GM19043 (cell line): Measurements from ENCODE around the gene PARVB.

Experiments used
- ATAC-seq: cut with Tn5 transposase; IDR thresholded peaks from one replicate; pipeline ENCODE4 v1.9.1; 2021; ENCODE audit warnings: low read depth; ENCODE audit not compliant: unreplicated experiment

Gene PARVB

DNA sequence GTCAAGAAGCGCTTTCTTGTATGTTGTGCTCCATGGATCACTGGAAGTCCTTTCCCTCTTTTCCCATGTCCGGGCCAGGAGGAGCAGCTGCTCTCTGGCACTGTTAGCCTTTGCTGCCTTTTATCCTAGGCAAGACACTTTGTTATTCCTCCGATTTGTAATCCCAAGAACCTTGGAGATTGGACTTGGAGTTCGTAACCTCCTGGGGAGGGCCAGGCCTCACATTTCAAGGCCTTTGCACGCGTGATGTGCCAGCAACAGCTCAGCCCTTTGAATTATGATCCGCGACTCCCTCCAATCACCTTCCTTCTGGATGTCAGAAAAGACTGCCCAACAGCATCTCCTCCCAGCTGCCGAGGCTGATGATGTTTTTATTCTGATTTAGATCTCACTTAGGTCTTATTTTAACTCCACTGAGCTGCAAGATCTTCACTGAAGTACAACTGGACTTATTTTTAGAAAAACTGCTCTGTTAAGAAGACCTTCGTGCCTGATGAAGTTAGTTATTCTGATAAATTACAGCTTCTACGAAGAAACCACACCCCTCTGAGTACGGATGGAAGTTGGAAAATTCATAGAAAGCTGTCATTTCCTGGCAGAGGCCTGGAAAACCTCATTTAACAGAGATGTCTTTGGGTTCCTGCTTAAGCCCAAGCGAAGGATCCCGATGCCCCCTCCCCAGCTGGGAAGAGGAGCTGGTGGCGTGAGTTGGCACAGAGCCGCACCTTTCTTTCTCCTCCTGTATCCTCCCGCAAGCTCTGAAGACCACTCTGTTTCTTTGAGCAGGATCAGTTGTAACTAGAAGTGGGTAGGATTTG lies 62.4 kb downstream of the PARVB start:
- no peak for ATAC-seq

DNA sequence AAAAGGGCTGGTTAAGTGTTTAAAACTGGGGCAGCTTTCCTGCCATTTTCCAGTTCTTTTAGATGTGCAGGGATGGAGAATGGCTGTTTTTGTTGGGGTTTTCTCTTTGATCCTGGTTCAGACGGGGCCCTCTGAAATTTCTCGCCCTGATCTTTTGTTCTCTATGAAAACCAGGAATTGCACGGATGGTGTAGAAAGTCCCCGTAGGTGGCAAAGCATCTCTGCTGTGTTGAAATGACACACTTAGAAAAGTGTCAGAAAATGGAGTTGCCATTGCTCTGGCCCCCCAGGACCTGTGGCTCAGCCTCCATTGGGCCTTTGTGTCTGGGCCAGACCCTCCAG lies 63.0 kb downstream of the PARVB start:
- no peak for ATAC-seq

DNA sequence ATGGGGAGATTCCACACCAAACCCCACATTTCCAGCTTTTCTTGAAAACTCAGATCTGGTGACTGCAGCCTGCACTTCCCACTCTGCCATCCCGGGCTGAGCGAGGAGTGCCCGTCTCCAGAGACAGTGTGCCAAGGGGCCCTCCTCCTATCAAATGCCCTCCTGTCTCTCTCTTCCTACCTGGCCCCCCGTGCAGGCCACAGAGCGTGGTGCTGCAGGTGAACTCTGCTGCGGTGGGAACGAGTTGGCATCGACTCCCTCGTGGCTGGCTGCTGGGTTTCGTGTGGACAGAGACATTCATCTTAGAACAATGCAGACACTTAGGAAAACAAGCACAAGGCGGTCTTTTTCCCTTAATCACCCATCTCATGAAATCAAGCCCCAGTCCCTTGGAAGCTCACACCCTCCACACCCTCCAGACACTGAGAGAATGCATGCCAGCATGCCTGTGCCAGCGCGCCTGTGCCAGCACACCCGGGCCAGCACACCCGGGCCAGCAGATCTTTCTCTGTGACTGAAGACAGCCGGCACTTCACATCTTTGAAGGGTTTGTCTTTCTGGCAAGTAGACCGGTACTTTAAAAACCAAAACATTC lies 65.0 kb downstream of the PARVB start:
- no peak for ATAC-seq

DNA sequence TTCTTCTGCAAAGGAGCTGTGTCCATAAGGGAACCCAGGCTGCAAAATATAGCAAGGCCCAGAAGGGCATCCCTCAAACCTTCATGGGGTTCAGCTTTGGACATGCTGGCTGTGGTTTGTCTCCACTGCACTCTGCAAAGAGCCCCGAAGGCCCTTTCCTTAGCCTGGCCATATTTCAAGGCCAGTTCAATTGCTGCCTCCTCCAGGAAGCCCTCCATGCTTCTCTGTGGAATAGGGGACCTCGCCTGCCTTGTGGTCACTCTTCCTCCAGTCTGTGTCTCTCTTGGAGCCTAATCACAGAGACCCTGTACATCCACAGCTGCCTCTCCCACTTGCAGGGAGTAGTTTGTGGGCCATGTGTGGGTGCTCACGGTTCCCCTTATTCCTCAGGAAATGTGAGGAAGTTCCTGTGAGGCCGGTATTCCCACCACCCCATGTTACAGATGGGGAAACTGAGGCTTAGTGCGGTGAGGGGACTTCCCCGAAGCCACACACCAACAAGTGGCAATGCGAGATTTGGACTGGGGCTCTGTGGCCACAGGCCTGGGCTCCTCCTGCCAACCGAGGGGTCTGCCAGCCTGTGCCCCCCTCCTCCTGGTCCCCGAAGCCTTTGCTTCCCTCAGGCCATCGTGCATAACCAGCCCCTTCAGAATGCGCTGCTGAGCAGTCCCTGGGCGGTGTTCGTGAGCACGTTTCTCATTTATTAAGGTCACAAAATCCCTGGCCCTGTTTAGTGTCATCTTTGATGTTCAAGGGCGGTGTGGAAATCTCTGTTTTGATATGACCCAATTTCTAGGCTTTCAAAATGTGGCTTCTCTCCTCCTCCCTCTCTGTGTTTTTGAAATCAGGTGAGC lies 65.8 kb downstream of the PARVB start:
- ATAC-seq: no peak

DNA sequence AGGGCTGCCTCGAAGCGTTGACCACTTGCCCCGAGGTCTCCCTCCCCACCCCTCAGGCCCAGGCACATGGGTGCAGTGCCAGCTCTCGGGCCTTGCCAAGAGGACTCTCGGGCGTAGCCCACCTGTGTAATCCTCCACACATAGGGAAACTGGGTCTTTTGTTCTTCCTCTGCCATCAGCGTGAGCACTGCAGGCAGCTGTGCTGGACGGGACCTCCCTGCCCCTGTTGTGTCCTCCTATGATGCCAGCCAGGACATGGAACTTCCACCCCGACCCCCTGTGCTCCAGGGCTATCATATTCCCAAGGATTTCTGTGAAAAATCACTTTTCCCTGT lies 66.4 kb downstream of the PARVB start:
- no peak for ATAC-seq

DNA sequence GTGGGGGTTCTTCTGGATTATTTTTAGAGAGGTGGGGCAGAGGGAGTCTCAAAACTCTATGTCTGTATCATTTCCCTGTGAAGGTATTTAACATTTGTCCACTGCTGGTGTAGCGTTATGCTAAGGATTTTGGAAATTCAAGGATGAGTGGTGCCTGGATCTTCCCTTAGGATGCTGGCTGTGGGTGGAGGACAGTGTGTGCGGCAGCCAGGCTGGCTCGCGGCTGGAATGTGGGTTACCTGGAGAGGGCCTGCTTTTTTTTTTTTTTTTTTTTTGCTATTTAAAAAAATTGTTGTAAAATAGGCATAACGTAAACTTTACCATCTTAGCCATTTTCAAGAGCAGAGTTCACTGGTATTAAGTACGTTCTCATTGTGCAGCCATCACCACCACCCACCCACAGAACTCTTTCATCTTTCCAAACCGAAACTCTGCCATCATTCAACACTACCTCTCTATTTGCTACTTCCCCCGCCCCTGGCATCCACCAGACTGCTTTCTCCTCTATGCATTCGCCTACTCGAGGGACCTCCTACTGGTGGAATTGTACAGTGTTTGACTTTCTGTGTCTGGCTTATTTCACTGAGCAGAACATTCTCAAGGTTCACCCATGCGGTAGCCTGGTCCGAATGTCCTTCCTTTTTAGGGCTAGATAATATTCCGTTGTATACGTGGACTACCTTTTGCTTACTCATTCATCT lies 67.1 kb downstream of the PARVB start:
- no peak for ATAC-seq

DNA sequence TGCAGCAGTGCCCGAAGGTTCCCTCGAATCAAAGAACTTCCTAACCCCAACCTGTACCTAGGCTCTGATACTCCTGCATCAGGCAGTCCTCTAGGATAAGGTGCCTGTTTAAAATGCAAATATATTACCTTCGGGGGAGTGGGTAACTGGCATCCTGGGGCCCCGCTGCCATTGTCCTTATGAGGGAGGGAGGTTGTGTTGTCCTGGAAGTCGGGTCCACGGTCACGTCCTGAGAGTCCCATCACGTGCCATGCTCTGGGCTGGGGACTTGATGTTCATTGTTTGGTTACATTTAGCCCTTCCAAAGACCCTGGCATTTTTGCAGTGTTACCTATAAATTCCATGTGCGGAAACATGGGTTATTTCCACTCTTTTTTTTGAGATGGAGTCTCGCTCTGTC lies 67.6 kb downstream of the PARVB start:
- ATAC-seq: no peak

DNA sequence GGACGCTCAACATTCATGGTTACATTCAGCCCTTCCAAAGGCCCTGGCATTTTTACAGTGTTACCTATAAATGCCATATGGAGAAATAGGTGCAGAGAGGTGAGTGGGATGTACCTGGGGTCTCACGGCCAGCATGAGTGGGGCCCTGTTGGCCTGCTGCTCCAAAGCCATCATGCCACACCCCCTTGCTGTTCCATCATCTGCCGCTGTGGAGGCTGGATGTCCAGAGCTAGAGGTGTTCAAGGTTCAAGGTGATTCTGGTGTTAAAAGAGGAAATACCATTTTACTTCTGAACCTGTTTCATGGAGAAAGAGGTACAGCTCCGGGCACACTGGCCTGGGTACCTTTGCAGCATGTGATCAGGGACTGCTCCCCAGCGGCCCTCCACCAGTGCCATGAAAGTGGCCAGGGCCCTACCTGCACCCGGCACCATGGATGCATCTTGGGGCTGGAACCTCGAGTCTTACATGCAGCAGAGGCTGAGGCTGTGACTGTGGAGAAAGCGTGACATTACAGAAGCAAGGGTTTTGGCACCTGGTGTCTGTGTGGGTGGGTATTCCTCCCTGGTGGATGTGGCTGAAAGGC lies 68.6 kb downstream of the PARVB start:
- ATAC-seq: no peak

DNA sequence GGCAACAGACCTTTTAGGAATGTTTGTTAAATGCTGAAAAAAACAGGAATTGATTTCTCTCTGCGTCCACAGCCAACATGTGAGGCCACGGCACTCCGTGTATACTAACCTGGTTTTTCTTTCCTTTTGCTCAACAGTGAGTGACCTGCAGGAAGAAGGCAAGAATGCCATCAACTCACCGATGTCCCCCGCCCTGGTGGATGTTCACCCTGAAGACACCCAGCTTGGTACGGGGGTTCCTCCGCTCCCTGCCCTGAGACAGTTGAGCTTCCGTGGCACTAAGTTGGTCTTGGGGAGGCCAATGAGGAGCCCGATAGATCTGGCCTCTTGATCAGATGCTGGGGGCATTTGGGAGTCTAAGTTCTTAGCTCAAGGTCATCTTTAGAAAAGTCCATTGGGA lies 69.7 kb downstream of the PARVB start:
- ATAC-seq: no peak

DNA sequence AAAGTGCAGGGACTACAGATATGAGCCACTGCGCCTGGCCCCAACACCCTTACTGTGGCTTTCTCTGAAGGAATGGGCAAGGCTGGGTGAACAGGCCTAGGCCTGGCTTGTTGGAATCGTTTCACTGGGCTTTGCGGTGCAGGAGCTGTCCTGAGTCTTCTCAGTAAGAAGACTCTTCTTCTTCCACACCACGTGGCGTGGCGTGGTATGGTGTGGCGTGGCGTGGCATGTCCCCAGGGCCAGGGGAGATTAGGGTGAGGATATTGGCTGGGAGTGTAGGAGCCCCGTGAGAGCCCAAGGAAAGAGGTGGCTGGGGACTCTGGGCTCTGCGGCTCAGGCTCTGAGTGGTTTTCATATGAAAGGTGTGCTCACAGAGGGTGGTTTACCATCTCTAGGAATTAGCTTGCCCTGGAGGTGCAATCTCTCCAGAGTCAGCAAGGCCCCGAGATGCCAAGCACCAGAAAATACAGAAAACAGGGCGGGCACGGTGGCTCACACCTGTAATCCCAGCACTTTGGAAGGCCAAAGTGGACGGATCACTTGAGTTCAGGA lies 70.7 kb downstream of the PARVB start:
- ATAC-seq: no peak

DNA sequence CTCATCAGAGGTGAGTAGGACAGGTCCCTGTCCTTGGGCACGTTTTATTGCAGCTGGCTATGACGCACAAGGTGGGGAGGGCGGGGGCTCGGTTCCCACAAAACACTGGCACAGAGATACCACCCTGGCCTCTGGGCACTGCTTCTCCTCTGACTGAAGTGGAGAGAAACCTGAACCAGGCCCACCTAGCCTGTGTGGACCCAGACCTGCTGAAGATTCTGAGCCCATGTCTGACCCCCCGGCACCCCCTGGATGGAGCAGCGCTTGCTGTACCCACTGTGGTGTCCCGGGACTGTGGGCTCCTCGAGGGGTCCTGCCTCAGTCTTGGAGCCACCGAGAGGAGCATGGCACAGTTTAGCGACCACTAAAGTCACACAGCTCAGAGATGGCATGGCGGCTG lies 72.6 kb downstream of the PARVB start:
- no peak for ATAC-seq

DNA sequence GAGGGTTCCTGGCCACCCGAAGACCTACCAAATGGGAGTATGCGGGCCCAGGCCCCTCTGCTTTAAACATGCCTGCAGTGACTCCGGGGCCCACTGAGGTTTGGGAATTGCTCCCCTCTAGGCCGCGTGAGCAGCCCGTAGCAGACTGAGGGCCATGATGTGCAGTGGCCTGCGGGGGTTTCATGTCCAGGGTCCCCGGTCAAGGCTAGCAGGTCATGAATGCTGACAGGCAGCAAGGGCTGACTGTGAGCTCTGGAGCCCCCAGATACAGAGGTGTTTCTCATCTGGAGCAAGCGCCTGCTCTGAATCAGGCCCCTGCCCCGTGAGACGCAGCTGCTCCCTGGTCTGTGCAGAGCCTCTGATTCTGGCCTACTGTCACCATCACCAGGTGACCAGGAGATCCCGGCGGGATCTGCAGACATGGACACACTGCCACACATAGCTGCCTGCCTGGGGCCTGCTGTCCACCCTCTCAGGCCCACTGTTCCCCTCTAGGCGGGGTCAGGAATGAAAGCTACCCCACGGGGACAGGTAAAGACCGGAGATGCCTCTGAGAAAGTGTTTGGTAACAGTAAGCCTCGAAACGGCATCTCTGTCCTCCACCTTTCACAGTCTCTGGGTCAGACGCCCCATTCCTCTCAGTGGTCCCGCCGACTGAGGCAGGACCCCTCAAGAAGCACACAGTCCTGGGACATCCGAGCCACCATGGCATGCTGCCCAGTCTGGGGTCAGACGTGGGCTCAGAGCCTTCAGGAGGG lies 73.3 kb downstream of the PARVB start:
- no peak for ATAC-seq

DNA sequence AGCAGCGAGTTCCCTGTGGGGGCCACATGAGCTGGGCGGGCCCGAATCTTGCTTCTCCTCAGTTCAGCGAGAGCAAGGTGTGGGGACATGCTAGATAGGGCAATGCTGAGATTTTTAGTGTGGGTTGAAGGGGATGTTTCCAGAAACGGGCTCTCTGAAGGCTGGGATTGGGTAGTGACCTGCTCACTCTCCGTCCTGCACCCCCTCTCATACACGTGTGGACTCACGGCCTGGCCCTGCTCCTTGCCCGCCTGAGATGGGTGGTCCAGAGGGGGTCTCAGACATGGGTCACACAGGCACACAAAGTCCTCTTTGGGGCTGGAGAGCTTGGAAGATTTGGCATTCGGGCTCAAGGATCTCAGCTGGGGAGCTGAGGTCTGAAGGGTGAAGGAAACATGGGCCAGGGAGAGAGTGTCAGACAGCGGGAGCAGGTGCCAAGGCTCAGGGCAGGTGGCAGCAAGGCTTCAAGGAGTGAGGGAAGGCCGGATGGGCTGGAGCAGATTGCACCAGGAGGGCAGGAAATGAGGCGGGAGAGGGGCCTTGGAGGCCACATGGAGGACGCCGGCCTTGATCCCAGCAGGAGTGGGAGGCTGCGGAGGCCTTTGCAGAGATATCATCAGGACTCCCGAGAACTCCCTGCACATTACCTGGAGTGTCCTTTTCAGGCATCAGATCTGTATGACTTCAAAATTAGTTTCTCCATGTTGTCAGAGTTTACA lies 74.1 kb downstream of the PARVB start:
- no peak for ATAC-seq

DNA sequence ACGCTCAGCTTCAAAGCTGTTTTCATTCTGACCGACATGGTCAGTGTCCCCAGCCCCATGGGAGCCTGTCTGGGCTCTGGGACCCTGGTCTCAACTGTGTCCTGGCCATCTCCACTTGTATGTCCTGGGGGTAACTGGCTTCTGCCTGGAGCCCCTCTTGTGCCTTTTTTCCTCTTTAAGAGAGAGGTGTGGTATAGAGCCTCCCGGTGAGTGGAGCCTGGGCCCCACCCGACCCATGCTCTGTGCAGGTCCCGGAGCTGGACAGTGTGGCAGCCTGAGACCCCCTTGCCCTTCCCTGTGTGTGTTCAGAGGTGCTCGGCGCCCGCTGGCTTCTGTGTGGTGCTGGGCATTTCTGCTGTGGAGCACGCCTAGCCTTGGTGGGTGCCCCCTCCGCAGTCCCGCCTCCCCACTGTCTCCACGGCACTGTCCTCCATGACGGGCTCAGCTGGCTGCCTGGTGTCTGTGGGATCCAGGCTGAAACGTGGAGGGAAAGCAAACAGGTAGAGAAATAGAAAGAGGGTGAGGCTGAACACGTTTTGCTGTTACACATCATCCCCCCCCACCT lies 74.9 kb downstream of the PARVB start:
- ATAC-seq: no peak

DNA sequence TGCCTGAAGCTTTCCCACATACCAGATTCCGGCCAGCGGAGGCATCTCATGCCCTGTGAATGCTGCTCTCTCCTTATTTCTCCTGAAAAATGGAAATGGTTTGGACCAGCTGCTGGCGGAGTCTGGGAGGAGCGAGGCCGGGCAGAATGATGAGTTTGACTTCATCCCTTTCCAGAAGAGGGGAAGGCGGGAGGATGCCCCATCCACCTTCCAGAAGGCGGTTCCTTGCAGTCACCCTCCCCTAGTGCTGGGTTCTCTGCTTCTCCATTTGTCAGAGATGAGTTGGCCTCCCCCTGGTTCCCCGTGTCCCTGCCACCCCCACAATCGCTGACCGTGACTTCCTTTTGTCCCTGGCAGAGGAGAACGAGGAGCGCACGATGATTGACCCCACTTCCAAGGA lies 75.6 kb downstream of the PARVB start:
- no peak for ATAC-seq

DNA sequence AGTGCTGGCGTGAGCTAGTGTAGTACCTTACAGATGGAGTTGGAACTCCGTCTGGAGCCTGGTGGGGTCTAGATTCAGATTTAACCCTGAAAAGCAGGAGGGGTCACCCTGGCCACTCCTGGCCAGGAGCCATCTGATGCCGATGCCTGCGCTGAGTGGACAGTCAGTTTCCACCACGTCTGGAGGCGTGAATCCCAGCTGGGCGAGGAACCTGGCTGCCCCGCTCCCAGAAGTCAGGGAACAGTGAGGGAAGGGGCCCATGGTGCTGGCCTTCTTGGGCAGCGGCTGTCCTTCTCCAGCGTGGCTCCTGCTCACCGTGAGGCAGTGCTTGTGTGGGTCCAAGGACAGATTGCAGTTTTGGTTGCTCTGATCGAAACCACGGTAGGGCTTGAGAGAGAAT lies 76.3 kb downstream of the PARVB start:
- ATAC-seq: no peak

DNA sequence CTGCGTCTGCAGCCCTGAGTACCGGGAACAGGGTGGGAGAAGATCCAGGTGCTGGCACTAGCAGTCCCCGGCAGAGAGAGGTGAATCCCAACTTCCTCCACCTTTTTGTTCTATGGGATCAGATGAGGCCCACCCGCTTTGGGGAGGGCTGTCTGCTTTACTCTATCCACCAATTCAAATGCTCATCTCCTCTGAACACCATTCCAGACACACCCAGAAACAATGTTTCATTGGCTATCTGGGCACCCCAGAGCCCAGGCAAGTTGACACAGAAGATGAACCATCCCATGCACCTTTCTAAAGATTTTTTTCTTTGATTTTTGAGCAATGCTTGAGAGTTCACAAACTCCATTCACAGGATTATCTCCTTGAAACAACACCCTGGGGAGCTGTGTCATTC lies 78.0 kb downstream of the PARVB start:
- no peak for ATAC-seq

DNA sequence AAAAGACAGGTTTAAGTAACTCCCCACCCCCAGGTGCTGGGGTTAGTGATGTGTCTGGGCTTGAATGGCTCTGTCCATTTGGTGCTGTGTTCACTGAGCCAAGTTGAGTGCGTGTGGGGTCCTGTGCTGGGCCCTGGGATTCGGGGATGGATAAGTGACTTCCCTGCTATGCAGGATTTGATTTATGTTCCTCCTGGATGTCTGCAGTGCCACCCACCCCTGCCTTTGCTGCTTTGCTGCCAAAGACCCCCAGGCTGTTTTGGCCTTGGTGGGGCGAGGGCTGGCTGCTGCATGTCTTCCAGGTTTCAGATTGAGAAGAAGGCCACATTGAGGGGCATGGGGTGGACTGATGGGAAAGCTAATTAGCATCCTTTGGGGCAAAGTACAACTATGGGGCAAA lies 78.8 kb downstream of the PARVB start:
- no peak for ATAC-seq
